GM18505 (cell line): Measurements from ENCODE around the gene BAMBI.

Experiments used
- ATAC-seq: cut with Tn5 transposase; IDR thresholded peaks from one replicate; pipeline ENCODE4 v1.9.1; 2021; ENCODE audit not compliant: unreplicated experiment
- POLR2A ChIP-seq: IDR thresholded peaks from 4 replicates; pipeline ENCODE4 v1.6.1; 2011; ENCODE audit warnings: borderline replicate concordance; ENCODE audit not compliant: insufficient read depth, insufficient read length; ENCODE audit errors: extremely low read depth

BAMBI gene

GRCh38 chr10:28663576-28664368 is 13.5 kb upstream of the BAMBI start:
- peak; percentile 84 for ATAC-seq
- no peak for TF ChIP-seq POLR2A

- TF ChIP-seq POLR2A, result no peak
- ATAC-seq, result no peak
These were observed 13.0 kb upstream of the BAMBI start for GRCh38 chr10:28664369-28664740.

- ATAC-seq, result no peak
- no peak for TF ChIP-seq POLR2A
These were observed 10.4 kb upstream of the BAMBI start for GRCh38 chr10:28666751-28667467.

- TF ChIP-seq POLR2A, result no peak
- ATAC-seq, result peak; percentile 62
These were observed 8.7 kb upstream of the BAMBI start for GRCh38 chr10:28668363-28669226.

- TF ChIP-seq POLR2A, result no peak
- ATAC-seq, result no peak
These were observed 7.8 kb upstream of the BAMBI start for GRCh38 chr10:28669227-28670173.

- no peak for TF ChIP-seq POLR2A
- ATAC-seq, result no peak
These were observed 2.5 kb upstream of the BAMBI start for GRCh38 chr10:28674782-28675181.

GRCh38 chr10:28676326-28676967 is 874 bp upstream of the BAMBI start:
- no peak for ATAC-seq
- TF ChIP-seq POLR2A, result no peak

GRCh38 chr10:28677888-28678686 is 766 bp downstream of the BAMBI start:
- peak; percentile 2 for ATAC-seq
- TF ChIP-seq POLR2A, result no peak

- no peak for TF ChIP-seq POLR2A
- no peak for ATAC-seq
These were observed 1.6 kb downstream of the BAMBI start for GRCh38 chr10:28678687-28679457.

GRCh38 chr10:28679581-28680357 is 2.4 kb downstream of the BAMBI start:
- TF ChIP-seq POLR2A, result no peak
- no peak for ATAC-seq
